Suprapubic skin (tissue), 3 donors: ENCODE results near the gene MS4A12.

ENCODE experiments used
- CTCF ChIP-seq, 2 donors: fragments of 200-600 bp in 1 of 2; fragments of 450-650 bp in 1 of 2; sonication (generic) in 1 of 2; IDR thresholded peaks; one replicate each; pipeline ENCODE4 v1.5.1; 2016 to 2019; ENCODE audit warnings: antibody characterized with exemption in 2 of 2, mild to moderate bottlenecking in 1 of 2, moderate library complexity in 1 of 2
- EP300 ChIP-seq: sonication (generic); formaldehyde crosslinking; IDR thresholded peaks from one replicate; pipeline ENCODE4 v1.6.1; 2017; ENCODE audit warnings: antibody characterized with exemption
- POLR2A ChIP-seq, 2 donors: fragments of 450-650 bp; IDR thresholded peaks; one replicate each; pipeline ENCODE4 v1.6.1; 2017; ENCODE audit warnings: antibody characterized with exemption in 2 of 2, mild to moderate bottlenecking in 2 of 2, moderate library complexity in 2 of 2

DNA sequence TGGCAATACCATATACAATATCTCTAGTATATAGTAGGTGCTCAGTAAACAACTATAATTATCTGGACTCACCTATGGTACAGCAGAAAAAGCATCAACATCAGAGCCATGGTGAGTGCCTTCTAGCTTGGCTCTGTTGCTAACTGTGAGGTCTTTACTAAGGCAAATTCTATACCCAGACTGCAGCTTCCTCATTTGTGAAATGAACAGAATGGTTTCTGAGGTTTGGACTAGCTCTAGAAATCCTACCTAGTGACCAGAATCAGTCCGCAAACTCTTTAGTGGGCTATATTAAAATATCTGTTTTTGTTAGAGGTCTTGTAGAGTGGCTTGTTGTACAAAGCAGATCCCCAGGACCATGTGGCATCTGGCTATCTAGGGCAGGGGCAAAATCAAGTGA is 33.2 kb upstream of the MS4A12 start:
- TF ChIP-seq EP300 = no peak
- no peak for TF ChIP-seq CTCF (IDR thresholded peaks at IDR 0.05)
- TF ChIP-seq POLR2A (IDR thresholded peaks at IDR 0.05) = no peak
